ENCODE measurements around the gene DENND4A.

GRCh38 chr15:65751431-65751830 is 40.7 kb downstream of the DENND4A start:
- TF ChIP-seq EZH2 (IDR thresholded peaks at IDR 0.05; ENCODE audit: borderline replicate concordance, low read depth, low read length) (no peak), CTBP1 (IDR thresholded peaks at IDR 0.05; ENCODE audit: borderline replicate concordance) (no peak), SNRNP70 (optimal IDR thresholded peaks at IDR 0.05; ENCODE audit: low read depth, low read length) (no peak), HDGF (IDR thresholded peaks at IDR 0.05) (no peak)
